Kidney capillary endothelial cell (primary cell): Measurements from ENCODE around the gene GSTO1.

Source experiments
- DNase-seq: peaks from one replicate; pipeline ENCODE4 v3.0.0-alpha.2; 2018; ENCODE audit warnings: low spot score

Gene GSTO1

DNA sequence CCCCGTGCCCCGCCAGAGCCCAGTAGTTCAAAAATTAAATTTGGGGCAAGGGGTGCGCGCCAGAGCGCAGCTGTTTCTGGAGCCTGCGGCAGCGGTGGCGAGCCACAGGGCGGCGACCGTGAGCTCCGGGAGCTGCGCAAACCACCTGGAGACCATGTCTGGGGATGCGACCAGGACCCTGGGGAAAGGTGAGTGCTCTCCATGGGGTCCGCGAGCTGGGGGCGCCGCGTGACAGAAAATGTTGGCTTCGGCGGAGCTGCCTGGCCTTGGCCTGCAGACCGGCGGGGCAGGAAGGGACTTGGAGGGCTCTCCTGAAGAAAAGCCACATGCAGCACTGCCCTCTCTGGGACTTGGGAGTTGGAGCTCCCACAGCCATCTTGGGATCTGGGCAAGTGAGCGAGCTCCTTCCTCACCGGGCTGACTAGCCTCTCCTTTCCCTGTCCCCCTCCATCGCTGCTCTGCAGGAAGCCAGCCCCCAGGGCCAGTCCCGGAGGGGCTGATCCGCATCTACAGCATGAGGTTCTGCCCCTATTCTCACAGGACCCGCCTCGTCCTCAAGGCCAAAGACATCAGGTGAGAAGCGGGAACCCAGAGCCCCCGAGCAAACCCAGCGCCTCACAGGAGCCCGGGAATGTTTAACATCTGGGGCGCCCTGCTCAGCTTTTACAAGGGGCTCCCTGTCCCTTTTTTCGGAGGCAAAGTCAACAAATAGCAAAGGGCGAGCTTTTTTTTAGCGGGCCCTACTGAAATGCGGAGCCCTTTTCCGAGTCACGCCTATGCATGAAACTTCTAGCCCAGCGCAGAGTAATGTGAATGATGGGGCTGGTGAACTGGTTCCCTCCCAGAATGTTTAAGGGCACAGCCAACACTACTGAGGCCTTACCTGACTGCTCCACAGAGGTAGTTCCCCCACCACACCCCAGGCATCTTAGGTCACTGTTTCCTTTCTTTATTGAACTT lies 20.4 kb downstream of the GSTO1 start:
- DNase-seq = no peak

DNA sequence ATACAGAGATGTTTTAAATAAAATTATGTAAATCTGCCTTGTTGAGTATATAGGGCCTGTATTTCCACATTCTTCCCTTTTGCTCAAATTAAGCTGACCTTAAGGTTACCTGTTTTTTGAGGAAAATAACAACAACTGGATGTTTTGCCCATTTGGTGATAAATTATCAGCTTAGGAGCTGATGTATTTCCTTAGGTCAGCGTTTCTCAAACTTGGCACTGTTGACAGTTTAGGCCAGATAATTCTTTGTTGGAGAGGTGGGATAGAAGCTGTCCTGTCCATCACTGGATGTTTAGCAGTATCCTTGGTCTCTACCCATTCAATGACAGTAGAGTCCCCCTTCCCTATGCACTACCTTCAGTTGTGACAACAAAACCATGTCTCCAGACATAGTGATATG lies 21.5 kb downstream of the GSTO1 start:
- DNase-seq = no peak

DNA sequence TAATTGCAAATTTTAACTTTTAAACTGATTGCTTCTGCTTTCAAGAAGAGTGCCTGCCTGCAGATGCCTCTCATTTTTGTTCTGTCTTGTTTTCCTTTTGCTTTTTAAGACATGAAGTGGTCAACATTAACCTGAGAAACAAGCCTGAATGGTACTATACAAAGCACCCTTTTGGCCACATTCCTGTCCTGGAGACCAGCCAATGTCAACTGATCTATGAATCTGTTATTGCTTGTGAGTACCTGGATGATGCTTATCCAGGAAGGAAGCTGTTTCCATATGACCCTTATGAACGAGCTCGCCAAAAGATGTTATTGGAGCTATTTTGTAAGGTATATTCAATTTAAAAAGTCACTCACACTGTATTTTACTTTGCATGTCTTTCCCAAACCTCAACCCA lies 23.1 kb downstream of the GSTO1 start:
- DNase-seq = no peak

DNA sequence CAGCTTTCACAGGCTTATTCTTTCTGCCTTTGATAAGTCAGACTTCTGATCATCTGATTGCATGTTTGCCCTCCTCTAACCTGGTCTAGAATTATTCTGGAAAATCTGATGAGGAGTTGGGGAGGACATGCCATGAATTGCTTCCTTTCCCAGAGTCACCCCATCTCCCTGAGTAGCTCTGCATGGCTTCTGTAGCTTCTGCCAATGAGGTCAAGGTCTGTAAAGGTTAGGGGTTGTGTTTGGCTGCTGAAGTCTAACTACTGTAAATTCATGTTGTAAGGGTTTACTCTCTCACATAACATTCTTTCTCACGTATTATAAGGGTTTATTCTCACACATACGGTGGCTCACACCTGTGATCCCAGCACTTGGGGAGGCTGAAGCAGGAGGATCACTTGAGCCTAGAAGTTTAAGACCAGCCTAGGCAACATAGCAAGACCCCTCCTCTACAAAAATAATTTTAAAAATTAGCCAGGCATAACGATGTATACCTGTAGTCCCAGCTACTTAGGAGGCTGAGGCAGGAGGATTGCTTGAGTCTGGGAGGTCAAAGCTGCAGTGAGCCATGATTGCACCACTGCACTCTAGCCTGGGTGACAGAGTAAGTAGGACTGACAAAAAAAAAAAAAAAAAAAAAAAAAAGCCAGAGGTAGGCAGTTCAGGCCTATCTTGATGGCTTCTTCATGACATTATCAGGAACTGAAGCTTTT lies 25.0 kb downstream of the GSTO1 start:
- DNase-seq = no peak

DNA sequence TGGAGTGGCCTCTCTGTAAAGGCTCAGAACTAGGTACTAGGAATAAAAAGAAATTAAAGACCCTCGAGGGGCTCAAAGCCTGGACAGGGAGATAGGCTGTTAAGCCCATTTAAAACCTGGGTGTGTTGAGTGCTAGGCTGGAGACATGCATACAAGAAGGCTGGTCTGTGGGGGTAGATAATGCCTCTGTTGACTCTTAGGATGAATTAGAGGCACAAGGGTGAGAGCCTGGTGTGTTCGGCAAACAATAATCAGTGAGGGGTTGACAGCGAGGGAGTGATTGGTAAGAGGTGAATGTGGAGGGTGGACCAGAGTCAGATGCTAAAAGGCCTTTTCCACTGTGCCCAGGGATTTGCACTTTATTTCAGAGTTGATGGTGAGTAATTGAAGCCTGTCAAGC lies 27.0 kb downstream of the GSTO1 start:
- no peak for DNase-seq

DNA sequence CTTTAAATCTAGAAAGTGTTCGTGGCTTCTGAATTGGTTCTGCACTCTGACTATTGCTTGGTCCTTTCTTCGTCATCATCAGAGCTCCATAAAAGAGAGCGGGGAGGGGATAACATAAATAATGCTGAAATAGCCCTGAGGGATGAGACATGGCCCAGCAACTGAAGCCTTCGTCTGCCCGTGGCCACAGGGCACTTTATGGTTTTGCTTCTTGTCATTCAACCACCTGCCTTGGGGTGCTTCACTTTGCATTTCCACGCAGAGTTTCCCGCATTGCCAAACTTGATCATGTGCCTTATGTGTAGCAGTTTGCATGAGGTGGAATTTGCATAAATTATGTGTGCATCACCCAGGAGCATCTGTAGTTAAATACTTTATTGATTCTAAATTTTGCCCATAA lies 30.2 kb downstream of the GSTO1 start:
- no peak for DNase-seq

DNA sequence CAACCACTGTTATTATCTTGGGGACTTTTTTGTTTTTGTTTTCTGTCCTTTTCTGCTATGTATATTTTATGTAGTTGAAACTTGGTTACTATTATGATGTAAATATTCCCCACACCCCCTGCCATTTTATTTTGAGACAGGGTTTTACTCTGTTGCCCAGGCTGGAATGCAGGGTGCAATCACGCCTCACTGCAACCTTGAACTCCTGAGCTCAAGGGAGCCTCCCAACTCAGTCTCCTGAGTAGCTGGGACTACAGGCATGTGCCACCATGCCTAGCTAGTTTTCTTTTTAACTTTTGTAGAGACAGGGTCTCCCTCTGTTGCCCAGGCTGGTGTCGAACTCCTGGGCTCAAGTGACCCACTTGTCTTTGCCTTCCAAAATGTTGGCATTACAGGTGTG lies 32.2 kb downstream of the GSTO1 start:
- no peak for DNase-seq

DNA sequence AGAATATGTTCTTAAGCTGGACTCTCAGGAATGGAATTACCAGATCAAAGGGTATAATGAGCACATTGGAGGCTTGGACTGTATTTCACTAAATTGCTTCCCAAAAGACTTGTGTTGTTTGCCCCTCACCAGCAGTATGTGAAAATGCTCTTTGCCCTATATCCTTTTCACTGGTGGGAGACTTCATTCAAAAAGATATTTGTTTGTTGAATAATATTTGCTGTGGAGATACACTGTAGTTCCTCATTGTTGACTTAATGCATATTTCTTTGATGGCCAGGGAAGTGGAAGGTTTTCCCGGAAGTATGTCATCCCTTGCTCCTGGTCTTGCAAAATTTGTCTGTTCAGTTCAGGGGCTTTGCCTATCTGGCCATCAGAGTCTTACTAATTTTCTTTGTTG lies 33.7 kb downstream of the GSTO1 start:
- DNase-seq = no peak

DNA sequence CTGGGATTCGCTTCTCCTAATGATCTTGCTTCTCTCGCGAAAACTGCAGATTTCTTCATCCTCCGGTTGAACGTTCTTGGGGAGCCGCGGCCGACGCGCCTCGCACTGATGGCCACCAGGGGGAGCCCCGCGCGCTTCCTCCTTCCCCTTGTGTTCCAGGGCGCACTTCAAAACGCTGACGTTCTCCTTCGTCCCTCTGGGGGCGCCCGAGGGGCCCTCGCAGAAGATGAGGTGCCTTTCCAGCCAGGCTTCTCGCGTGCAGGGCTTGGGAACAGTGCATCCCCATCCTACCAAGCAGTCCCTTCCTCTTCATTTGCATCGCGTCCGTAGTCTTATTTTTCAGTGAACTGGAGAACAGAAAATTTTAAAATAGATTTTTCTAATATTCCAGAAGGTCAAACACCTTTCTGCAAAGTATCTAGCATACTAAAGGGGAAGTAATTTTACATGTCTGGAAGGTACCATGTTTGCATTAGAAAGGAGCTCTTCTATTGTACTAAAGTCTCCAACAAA lies 36.8 kb downstream of the GSTO1 start:
- DNase-seq = peak; percentile 85

DNA sequence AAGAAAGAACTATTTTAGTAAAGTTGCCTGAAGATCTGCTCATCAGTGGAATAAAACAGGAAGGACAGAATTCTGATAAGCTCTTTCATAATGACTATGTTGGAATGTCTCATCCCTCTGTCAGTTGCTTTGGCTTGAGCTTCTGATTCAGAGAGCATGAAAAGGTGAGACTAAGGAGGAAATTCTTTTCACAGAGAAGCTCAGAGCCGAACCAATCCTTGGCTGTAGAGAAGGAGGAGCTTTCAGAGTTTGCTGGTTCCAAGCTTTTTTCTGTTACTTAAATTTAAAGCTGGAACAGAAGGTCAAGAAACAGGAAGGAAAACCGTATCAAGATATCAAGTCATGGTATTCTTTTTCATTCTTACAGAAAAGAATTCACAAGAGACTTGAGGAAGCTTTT lies 38.3 kb downstream of the GSTO1 start:
- DNase-seq = no peak

DNA sequence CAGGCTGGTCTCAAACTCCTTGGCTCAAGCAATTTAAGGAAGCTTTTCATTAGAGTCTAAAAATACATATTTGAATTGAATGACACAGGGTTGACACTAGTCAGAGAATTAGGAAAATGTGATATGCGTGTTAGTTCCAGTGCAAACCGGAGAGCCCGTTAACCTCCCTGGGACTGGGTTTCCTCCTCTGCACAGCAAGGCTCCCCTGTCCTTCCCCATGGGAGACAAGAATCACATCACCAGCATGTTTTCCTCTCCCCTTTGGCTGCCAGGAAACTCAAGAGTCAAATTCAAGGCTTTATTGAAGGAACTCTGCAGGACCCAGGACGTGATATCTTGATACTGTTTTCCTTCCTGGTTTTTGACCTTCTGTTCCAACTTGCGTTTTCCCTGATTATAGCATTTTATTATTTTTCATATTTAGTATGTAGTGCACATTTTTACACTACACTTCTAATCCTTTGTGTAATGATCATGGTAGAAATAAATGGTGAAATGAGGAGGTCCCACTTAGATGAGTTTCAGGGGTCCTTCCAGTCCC lies 39.2 kb downstream of the GSTO1 start:
- DNase-seq = no peak

DNA sequence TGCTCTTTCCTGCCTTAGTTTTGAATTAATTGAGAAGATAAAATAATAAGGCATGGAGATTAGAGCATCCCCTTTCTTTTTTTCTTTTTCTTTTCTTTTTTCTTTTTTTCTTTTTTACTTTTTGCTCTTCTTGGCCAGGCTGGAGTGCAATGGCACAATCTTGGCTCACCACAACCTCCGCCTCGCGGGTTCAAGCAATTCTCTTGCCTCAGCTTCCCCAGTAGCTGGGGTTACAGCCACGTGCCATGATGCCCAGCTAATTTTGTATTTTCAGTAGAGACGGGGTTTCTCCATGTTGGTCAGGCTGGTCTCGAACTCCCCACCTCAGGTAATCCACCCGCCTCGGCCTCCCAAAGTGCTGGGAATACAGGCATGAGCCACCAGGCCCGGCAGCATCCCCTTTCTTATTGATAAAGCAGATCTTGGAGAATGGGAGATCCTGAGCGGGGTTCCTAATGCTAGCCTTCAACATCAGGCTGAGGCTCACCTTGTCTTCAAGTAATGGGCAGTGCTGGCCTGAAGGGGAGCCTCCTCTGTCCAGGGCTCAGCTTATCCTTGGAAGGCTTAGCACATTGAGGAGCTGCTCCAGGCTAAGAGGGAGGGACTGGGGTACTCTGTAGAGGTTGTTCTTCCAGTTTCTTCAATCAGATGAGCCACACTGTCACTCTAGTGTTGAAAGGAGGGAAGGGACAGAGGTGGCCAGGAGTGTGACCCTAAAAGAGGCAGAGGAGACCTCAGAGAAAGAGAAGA lies 42.2 kb downstream of the GSTO1 start:
- DNase-seq = no peak

DNA sequence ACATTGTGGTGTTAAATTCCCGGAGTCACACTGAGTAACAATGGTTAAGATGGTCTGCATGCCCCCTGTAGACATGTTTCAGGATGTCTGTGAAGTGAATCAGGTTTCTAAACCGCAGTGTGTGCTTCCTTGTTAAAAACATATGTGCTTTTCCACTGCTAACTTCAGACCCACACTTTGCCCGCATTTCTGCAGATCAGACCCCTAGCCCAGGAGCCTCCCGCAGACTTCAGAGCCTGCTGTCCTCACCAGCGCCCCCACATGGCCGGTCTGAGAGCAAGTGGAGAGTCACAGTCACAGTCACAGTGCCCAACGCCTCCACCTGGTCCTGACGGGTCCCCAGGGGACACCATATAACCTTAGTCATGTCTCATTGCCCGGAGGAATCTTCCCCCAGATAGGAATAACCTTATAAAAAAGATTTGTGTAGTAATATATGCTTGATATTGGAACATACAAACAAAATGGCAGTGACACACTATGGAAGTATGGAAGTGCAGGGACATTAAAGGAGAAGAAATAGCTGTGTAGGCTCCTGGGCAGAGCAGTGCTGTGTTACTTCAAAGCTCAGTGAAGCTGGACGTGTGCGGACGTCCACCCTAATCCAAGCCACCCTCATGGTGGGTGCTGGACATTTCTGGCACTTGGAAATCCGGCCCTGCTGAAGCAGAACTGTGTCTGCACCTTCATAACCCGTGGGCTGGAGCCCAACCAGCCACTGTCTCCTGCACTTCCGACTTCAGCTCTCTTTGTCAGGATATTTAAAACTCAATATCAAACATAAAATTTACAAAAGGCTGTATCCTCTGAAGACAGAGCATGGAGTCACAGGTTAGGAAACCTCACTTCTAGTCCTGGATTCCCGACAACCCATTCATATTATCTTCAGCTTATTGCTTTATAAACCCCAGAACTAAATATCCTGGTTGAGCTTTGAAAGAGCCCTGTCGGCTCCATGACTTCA lies 43.3 kb downstream of the GSTO1 start:
- peak; percentile 71 for DNase-seq

DNA sequence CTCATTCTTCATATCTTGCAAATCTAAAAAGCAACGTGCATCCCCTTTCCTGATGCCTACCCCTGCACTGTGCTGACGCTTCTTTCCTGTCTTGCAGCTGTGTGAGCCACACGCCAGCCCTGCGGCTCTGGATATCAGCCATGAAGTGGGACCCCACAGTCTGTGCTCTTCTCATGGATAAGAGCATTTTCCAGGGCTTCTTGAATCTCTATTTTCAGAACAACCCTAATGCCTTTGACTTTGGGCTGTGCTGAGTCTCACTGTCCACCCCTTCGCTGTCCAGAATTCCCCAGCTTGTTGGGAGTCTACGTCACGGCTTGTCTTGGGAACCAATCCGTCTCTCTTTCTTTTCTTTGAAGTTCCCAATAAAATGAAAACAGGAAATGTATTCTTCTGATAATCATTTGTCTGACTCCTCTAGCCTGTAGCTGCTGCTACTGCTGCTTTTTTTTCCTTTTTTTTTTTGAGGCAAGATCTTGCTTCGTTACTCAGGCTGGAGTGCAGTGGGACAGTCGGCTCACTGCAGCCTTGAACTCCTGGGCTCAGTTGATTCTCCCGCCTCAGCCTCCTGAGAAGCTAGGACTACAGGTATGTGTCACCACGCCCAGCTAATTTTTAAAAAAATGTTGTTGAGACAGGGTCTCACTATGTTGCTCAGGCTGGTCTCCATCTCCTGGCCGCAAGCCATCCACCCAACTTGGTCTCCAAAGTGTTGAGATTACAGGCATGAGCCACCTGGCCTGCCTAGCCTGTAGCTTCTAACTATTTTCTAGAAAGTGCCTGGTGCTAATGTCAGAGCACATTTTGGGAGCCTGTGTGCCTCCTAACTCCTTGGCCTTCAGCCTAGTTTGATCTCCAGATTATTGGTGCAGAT lies 44.6 kb downstream of the GSTO1 start:
- peak; percentile 80 for DNase-seq

DNA sequence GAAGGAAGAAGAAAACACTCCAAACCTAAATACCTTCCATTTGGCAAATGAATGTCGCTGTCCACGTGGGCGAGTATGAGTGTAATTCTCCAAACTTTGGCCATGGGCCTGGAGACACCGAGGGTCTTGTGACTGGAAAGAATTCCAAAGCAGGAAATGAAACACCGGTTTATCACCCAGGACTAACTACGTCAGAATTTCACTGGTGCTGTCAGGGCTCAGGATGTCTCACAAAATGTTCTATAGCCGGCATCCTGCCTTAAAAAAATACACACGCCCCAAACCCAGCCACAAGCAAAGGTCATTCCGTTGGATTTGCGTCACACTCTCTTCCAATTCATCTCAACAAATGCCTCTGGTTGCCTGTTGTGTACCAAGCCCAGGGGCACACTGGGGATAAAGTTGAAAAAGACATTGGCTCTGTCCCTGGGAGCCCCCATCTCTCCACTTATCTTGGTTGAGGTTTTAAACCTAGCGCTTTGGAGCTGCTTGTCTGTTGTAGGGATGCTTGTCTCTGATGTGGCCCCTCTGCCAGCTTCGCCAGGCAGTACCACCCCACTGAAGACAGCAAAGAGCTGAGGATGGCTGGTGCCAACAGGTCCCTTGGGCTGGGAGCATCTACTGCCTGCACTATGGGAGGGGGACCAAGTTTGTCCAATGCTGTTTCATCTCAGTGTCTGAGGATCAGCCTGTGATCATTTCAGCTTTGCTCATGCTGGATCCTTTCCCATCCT lies 45.5 kb downstream of the GSTO1 start:
- DNase-seq = peak; percentile 99

DNA sequence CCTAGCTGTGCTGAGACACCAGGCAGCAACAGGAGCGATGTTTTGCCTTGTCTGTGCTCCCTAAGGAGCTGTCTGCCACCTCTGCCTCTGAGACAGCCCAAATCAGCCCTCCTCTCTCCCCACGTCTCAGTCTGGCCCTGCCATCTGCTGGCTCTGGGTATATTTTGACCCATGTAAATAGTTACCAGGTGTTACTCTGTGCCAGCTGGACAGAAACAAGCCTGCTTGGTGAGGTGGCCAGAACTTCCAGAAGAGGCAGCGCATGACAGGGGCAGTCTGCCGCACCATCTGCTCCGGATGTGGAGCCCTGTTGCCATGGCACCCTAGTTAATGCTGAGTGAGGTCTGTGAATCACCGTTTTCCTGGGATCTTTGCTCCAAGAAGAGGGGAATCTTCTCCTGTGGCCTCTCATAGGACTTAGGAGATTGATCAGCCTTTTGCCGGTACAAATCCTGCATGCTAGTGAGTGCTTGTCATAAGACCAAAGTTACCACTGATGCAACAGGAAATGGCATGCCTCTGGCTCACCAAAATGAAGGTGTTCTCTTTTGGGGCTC lies 46.1 kb downstream of the GSTO1 start:
- peak; percentile 95 for DNase-seq

DNA sequence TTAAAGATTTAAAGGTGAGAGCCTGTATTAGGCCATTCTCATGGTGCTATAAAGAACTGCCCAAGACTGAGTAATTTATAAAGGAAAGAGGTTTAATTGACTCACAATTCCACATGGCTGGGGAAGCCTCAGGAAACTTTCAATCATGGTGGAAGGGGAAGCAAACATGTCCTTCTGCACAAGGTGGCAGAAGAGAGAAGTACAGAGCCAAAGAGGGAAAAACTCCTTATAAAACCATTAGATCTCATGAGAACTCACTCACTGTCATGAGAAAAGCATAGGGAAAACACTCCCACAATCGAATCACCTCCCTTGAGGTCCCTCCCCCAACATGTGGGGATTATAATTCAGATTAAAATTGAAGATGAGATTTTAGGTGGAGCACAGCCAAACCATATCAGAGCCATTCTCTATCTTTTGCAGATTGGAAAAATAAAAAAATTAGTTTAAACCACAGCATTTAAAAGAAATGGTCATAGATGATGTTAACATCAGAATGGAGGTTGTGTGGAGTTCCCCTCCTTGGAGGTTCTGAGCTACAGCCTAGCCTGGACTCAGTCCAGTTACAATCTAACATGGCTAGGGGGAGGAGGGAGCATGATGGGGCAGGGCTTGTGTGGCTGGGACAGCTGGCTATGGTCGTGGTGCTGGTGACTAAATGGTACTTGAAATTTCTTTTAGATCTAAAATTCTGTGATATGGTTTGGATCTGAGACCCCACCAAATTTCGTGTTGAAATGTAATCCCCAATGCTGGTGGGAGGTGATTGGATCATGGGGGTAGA lies 47.4 kb downstream of the GSTO1 start:
- no peak for DNase-seq
